ENCODE data around the gene DPYSL3.

The DPYSL3 gene

GRCh38 chr5:147434049-147434448 is 75.8 kb downstream of the DPYSL3 start:
- DNase-seq: no peak

GRCh38 chr5:147432323-147432722 is 77.5 kb downstream of the DPYSL3 start:
- no peak for DNase-seq

- DNase-seq: no peak
Measured at GRCh38 chr5:147431586-147431985, 78.3 kb downstream of the DPYSL3 start.

- DNase-seq: no peak
Measured at GRCh38 chr5:147430628-147431027, 79.2 kb downstream of the DPYSL3 start.

- DNase-seq: no peak
Measured at GRCh38 chr5:147427521-147428401, 82.1 kb downstream of the DPYSL3 start.

GRCh38 chr5:147426640-147427327 is 83.1 kb downstream of the DPYSL3 start:
- DNase-seq: no peak

GRCh38 chr5:147418613-147419012 is 91.3 kb downstream of the DPYSL3 start:
- no peak for DNase-seq

GRCh38 chr5:147417135-147417813 is 92.6 kb downstream of the DPYSL3 start:
- DNase-seq: no peak

- DNase-seq: no peak
Measured at GRCh38 chr5:147415651-147416050, 94.2 kb downstream of the DPYSL3 start.

GRCh38 chr5:147413266-147413665 is 96.6 kb downstream of the DPYSL3 start:
- no peak for DNase-seq

GRCh38 chr5:147412561-147412960 is 97.3 kb downstream of the DPYSL3 start:
- DNase-seq: no peak

GRCh38 chr5:147411359-147412319 is 98.2 kb downstream of the DPYSL3 start:
- DNase-seq: no peak

GRCh38 chr5:147410496-147411358 is 99.1 kb downstream of the DPYSL3 start:
- no peak for DNase-seq

- DNase-seq: no peak
Measured at GRCh38 chr5:147408980-147409379, 100.9 kb downstream of the DPYSL3 start.

GRCh38 chr5:147407094-147407681 is 102.7 kb downstream of the DPYSL3 start:
- no peak for DNase-seq

- DNase-seq: no peak
Measured at GRCh38 chr5:147406636-147407035, 103.2 kb downstream of the DPYSL3 start.

GRCh38 chr5:147404706-147405105 is 105.2 kb downstream of the DPYSL3 start:
- no peak for DNase-seq

- no peak for DNase-seq
Measured at GRCh38 chr5:147403651-147404640, 105.9 kb downstream of the DPYSL3 start.

- no peak for DNase-seq
Measured at GRCh38 chr5:147400881-147401280, 109.0 kb downstream of the DPYSL3 start.
